C4-2B (cell line): ENCODE data around the gene HOXA2.

Experiments used
- CTCF ChIP-seq: fragments of 450-650 bp; conservative IDR thresholded peaks from 2 replicates; pipeline ENCODE4 v1.5.1; 2017; ENCODE audit warnings: mild to moderate bottlenecking
- ZFX ChIP-seq: fragments of 450-650 bp; IDR thresholded peaks from 2 replicates; pipeline ENCODE4 v1.6.1; 2017

- no peak for TF ChIP-seq CTCF
- TF ChIP-seq ZFX, result no peak
Observed at GRCh38 chr7:27101171-27101956, 1.1 kb downstream of the HOXA2 start.
